Stimulated activated CD4-positive, alpha-beta T cell treated with anti-CD3 and anti-CD28 coated beads, Interleukin-12 subunit alpha, Interleukin-12 subunit beta, amount 100 ng/mL, for 24 hours (primary cell): ENCODE results near the gene TUT1.
"Not testable (repeated sequence)": the region's sequence is repeated elsewhere in the genome, so short reads cannot be mapped to it uniquely, and the experiment has no call there.

Experiments used
- DNase-seq, 2 experiments: peaks; one replicate each; pipeline ENCODE4 v3.0.0-alpha.2; 2020; ENCODE audit warnings: low read depth in 2 of 2

The TUT1 gene

GRCh38 chr11:62604460-62605120 lies 13.3 kb upstream of the TUT1 start:
- DNase-seq = no peak

GRCh38 chr11:62603776-62604299 lies 12.5 kb upstream of the TUT1 start:
- DNase-seq = no peak

- DNase-seq = no peak
These were observed 11.7 kb upstream of the TUT1 start for GRCh38 chr11:62603072-62603408.

- no peak for DNase-seq
These were observed 11.1 kb upstream of the TUT1 start for GRCh38 chr11:62602141-62603071.

- peak; percentile 100 for DNase-seq
These were observed 10.2 kb upstream of the TUT1 start, which contains the start of gene MTA2 for GRCh38 chr11:62601372-62602140. Gene MTA2 (minus strand): TSS chr11:62601865. CDS start chr11:62601450, 415 bp downstream.

- DNase-seq = peak in 1 of 2 experiments; percentile 50
These were observed 9.7 kb upstream of the TUT1 start for GRCh38 chr11:62601122-62601371.

- DNase-seq = no peak
These were observed 9.2 kb upstream of the TUT1 start for GRCh38 chr11:62600367-62601121.

- DNase-seq = no peak
These were observed 8.6 kb upstream of the TUT1 start for GRCh38 chr11:62599901-62600300.

GRCh38 chr11:62599069-62599696 lies 7.9 kb upstream of the TUT1 start:
- DNase-seq = peak; percentile 89 to 94

- DNase-seq = no peak
These were observed 3.8 kb upstream of the TUT1 start for GRCh38 chr11:62595124-62595523.

GRCh38 chr11:62593434-62594044 lies 2.2 kb upstream of the TUT1 start:
- DNase-seq = peak in 1 of 2 experiments; percentile 74

GRCh38 chr11:62592989-62593421 lies 1.7 kb upstream of the TUT1 start:
- no peak for DNase-seq

GRCh38 chr11:62592146-62592815 lies 958 bp upstream of the TUT1 start:
- DNase-seq = no peak

GRCh38 chr11:62588966-62589637 lies 2.2 kb downstream of the TUT1 start:
- no peak for DNase-seq

- not testable (repeated sequence) for DNase-seq
These were observed 6.0 kb downstream of the TUT1 start for GRCh38 chr11:62585356-62585755.

GRCh38 chr11:62581735-62582134 lies 9.6 kb downstream of the TUT1 start:
- not testable (repeated sequence) for DNase-seq

- no peak for DNase-seq
These were observed 10.2 kb downstream of the TUT1 start for GRCh38 chr11:62580959-62581715.

- DNase-seq = no peak
These were observed 12.1 kb downstream of the TUT1 start for GRCh38 chr11:62579252-62579651.

GRCh38 chr11:62578541-62578940 lies 12.8 kb downstream of the TUT1 start:
- no peak for DNase-seq
